Gastrocnemius medialis (tissue), 4 donors: ENCODE measurements around the gene RING1. TPM values are rescaled to one million over a fixed set of nuclear protein-coding genes. Genes with fewer than 3 reads are reported as not detected.

Experiments used
- ATAC-seq, 2 donors: fragments of 150-250 bp; one replicate each; pipeline ENCODE4 v1.9.1; 2016
- DNase-seq, 2 donors: peaks; one replicate each; pipeline ENCODE4 v3.0.0-alpha.2; 2019
- H3K27ac ChIP-seq, 4 donors: fragments of 200-600 bp; sonication (generic); 1 replicate in 1 of 4; 2 replicates in 3 of 4; pipeline ENCODE4 v1.5.1; 2016 to 2018; ENCODE audit warnings: mild to moderate bottlenecking in 2 of 4, moderate library complexity in 1 of 4
- H3K27me3 ChIP-seq, 3 donors: fragments of 200-600 bp; sonication (generic) in 2 of 3; 1 replicate in 1 of 3; 2 replicates in 2 of 3; pipeline versions ENCODE4 v1.5.1 to v1.6.0; 2016 to 2019; ENCODE audit warnings: mild to moderate bottlenecking in 1 of 3, moderate library complexity in 1 of 3
- H3K36me3 ChIP-seq, 2 donors: fragments of 200-600 bp; sonication (generic) in 1 of 2; one replicate each; pipeline ENCODE4 v1.5.1; 2017 to 2018
- H3K4me1 ChIP-seq, 2 donors: fragments of 200-600 bp; sonication (generic) in 1 of 2; one replicate each; pipeline ENCODE4 v1.5.1; 2016 to 2017; ENCODE audit warnings: mild to moderate bottlenecking in 2 of 2
- H3K4me3 ChIP-seq, 4 donors: fragments of 200-600 bp; sonication (generic) in 3 of 4; 1 replicate in 1 of 4; 2 replicates in 3 of 4; pipeline ENCODE4 v1.5.1; 2016 to 2019; ENCODE audit warnings: mild to moderate bottlenecking in 2 of 4
- H3K9me3 ChIP-seq, 3 donors: fragments of 200-600 bp; sonication (generic) in 2 of 3; 1 replicate in 1 of 3; 2 replicates in 2 of 3; pipeline ENCODE4 v1.5.1; 2016 to 2019
- CTCF ChIP-seq, 5 experiments: fragments of 450-650 bp in 3 of 5; fragments of 200-600 bp in 2 of 5; sonication (generic) in 2 of 5; IDR thresholded peaks in 4 of 5; conservative IDR thresholded peaks in 1 of 5; 1 replicate in 4 of 5; 2 replicates in 1 of 5; pipeline ENCODE4 v1.5.1; 2016 to 2019; ENCODE audit warnings: antibody characterized with exemption in 5 of 5, mild to moderate bottlenecking in 3 of 5, moderate library complexity in 3 of 5
- POLR2A ChIP-seq, 2 donors: fragments of 450-650 bp; IDR thresholded peaks; one replicate each; pipeline ENCODE4 v1.6.1; 2017; ENCODE audit warnings: antibody characterized with exemption in 2 of 2, mild to moderate bottlenecking in 2 of 2, moderate library complexity in 2 of 2
- in situ Hi-C, 4 donors: fragments of 200-750 bp; cut with MboI; loops; one replicate each; pipeline versions ENCODE4 v1.15.0 to v1.8.0; 2017; ENCODE audit warnings: low sequenced_read_pairs in 4 of 4
- intact Hi-C: fragments of 100-400 bp; cut with DNase I; formaldehyde crosslinking; loops from one replicate; pipeline ENCODE4 v1.15.1; 2023; ENCODE audit warnings: low total_unique reads
- total RNA-seq, 4 donors: library from RNA; depleted of rRNA; stranded (reverse); fragments of >200 nt; gene quantifications; one replicate each; pipeline versions ENCODE4 v1.1.0 to v1.2.3, GENCODE V29; 2016

RING1 gene
- total RNA-seq, 4 donors from 2014 or later, result 7.4 to 16.3 (median 12.1) TPM

GRCh38 chr6:33181141-33181540 lies 27.2 kb upstream of the RING1 start:
- no peaks in the 10 kb centered on the region for H3K27me3 ChIP-seq
- ATAC-seq (no peak), DNase-seq (no peak)
- H3K9me3 ChIP-seq, result no peaks in the 10 kb centered on the region
- no peak overlapping the region for H3K4me3 ChIP-seq
- no peak for TF ChIP-seq CTCF (IDR thresholded peaks at IDR 0.05 in 4 of 5, conservative IDR thresholded peaks at IDR 0.05 in 1 of 5)
- no peak for TF ChIP-seq POLR2A (IDR thresholded peaks at IDR 0.05)
- H3K36me3 ChIP-seq, result no peaks in the 10 kb centered on the region
- intact Hi-C loops (no loop called here), in situ Hi-C loops (no loop called here)
- H3K27ac ChIP-seq, result no peak overlapping the region
- H3K4me1 ChIP-seq, result no peaks in the 10 kb centered on the region

GRCh38 chr6:33183071-33183683 lies 25.1 kb upstream of the RING1 start:
- H3K4me3 ChIP-seq, result no peak overlapping the region
- H3K4me1 ChIP-seq, result no peaks in the 10 kb centered on the region
- no peak for ATAC-seq
- in situ Hi-C loops, result no loop called here
- no peaks in the 10 kb centered on the region for H3K9me3 ChIP-seq
- no peaks in the 10 kb centered on the region for H3K27me3 ChIP-seq
- intact Hi-C loops, result no loop called here
- DNase-seq, result no peak
- no peak overlapping the region for H3K27ac ChIP-seq
- H3K36me3 ChIP-seq, result no peaks in the 10 kb centered on the region
- TF ChIP-seq POLR2A (IDR thresholded peaks at IDR 0.05) (no peak), CTCF (IDR thresholded peaks at IDR 0.05 in 4 of 5, conservative IDR thresholded peaks at IDR 0.05 in 1 of 5) (no peak)

GRCh38 chr6:33185190-33185589 lies 23.1 kb upstream of the RING1 start:
- no peak for TF ChIP-seq CTCF (IDR thresholded peaks at IDR 0.05 in 4 of 5, conservative IDR thresholded peaks at IDR 0.05 in 1 of 5)
- TF ChIP-seq POLR2A (IDR thresholded peaks at IDR 0.05), result no peak
- DNase-seq (no peak), ATAC-seq (no peak)
- no peak overlapping the region for H3K4me3 ChIP-seq
- H3K4me1 ChIP-seq, result no peaks in the 10 kb centered on the region
- intact Hi-C loops (no loop called here), in situ Hi-C loops (no loop called here)
- no peaks in the 10 kb centered on the region for H3K9me3 ChIP-seq
- no peaks in the 10 kb centered on the region for H3K27me3 ChIP-seq
- H3K36me3 ChIP-seq, result no peaks in the 10 kb centered on the region
- no peak overlapping the region for H3K27ac ChIP-seq

- intact Hi-C loops (no loop called here), in situ Hi-C loops (no loop called here)
Measured at GRCh38 chr6:33185654-33186187, 22.6 kb upstream of the RING1 start.

More at GRCh38 chr6:33185654-33186187, 22.6 kb upstream of the RING1 start:
- Histone ChIP-seq H3K9me3 (no peaks in the 10 kb centered on the region), H3K4me3 (no peak overlapping the region), H3K27me3 (no peaks in the 10 kb centered on the region), H3K27ac (no peak overlapping the region), H3K36me3 (no peaks in the 10 kb centered on the region), H3K4me1 (no peaks in the 10 kb centered on the region)
- DNase-seq, result no peak
- no peak for ATAC-seq
- TF ChIP-seq POLR2A (IDR thresholded peaks at IDR 0.05), result no peak
- TF ChIP-seq CTCF (IDR thresholded peaks at IDR 0.05 in 4 of 5, conservative IDR thresholded peaks at IDR 0.05 in 1 of 5), result no peak
